SK-N-DZ (cell line): ENCODE results near the gene C10orf143.
"Not testable (repeated sequence)": the region's sequence is repeated elsewhere in the genome, so short reads cannot be mapped to it uniquely, and the experiment has no call there.

Source experiments
- DNase-seq: peaks from one replicate; pipeline ENCODE4 v3.0.0-alpha.2; 2015; ENCODE audit warnings: low spot score

Gene C10orf143

DNA sequence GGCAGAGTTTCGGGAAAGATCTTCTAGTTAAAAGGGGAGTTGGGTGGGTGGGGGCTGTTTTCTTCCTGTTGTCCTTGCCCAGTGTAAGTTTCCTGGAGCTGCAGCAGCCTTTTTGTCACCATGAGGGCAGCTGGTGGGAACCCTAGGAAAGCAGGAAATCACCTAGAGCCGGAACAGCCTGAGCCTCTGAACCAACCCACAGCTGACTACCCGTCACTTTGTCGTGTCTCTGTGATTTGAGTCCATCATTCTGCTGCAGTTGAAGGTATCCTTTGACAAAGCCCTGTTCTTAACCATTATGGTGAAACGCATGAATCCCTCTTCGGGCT is 1.2 kb upstream of the C10orf143 start:
- no peak for DNase-seq

DNA sequence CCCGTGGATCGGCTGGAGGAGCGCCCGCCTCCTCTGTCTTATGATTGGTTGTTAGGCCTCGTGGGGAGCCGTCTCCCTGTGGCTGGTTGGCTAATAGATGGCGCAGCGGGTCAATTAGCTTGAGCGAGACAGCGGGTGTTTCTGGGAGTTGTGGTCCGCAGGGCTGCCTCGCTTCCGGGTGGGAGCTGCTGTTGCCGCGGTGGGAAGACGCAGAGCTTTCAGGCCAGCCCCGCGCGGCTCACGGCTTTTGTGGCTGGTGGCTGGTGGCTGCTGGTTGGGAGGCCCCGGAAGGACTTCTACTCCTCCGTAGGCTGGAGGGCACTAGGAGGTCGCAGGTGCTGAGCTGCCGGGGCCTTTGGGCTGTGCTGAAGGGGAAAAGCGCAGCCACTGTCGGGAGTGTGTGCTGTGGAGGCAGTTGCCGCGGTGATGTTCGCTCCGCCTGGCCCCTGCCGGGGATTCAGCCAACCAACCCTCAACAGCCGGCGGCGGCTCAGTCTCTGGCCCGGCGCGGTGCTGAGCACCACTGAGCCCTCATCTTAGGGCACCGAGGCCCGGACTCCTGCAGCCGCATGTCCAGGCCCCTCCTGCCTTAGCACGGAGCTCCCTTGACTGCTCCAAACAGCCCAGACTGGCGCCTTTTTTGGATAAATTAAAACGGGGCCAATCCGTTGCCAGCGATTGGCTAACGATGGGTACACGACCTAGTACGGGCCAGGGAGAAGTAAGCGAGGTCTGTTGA is 652 bp upstream of the C10orf143 start:
- peak; percentile 99 for DNase-seq

DNA sequence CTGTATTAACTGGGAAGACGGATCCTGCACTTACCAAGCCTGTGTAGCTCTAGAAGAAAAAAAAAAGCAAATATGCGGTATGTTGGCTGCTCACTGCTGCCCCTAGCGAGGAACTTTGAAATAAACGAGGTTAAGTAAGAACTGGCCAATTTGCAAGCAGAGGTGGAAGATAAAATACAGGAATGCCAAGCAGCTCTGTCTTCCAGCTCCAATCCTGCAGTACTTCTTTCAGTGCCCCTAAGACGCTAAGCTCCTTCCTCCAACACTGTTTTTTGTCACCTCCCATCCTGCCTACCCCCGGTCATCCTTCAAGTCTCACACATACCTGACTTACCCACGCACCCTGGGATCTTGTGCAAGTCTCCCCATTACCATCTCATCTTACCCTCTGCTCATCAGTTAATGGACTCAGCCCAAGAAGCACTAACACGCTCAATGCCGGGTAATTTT is 809 bp downstream of the C10orf143 start:
- peak; percentile 86 for DNase-seq

DNA sequence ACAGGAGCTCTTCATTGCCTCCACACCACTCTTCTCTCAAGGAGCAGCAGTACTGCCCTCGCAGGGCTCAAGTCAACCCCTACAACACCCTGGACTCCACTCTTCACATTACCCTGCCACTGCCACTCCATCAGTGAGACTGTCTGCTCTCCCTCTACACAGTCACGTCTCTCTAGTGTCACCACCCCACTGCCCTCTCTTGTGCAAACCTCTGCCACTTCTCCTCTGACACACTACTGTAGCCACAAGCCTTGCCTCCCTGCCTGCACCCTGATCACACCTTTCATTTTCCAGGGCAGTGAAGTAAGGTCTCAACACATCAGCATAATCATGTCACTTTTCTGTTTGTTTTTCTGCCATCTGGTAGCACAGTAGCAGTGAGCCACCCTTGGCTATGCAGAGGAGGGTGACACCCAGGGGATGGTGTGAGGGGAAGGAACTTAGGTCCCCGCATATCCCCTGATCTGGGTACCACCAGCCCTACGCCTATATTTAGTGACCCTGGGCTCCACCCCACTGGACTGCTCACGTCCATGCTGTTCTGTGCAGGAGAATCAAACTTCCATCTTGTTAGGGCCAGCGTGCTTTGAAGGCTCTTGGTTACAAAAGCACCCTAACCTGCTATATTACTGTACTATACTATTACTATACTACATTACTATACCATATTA is 1.6 kb downstream of the C10orf143 start:
- no peak for DNase-seq

- DNase-seq = not testable (repeated sequence)
Observed at GRCh38 chr10:130108146-130108545, 2.5 kb downstream of the C10orf143 start.

- no peak for DNase-seq
Observed at GRCh38 chr10:130105724-130106123, 4.9 kb downstream of the C10orf143 start.

- no peak for DNase-seq
Observed at GRCh38 chr10:130099344-130099743, 11.3 kb downstream of the C10orf143 start.

- not testable (repeated sequence) for DNase-seq
Observed at GRCh38 chr10:130090565-130090964, 20.1 kb downstream of the C10orf143 start.

- DNase-seq = no peak
Observed at GRCh38 chr10:130080461-130080814, 30.2 kb downstream of the C10orf143 start.

- DNase-seq = no peak
Observed at GRCh38 chr10:130079614-130080460, 30.8 kb downstream of the C10orf143 start.

GRCh38 chr10:130078120-130078519 is 32.5 kb downstream of the C10orf143 start:
- no peak for DNase-seq

DNA sequence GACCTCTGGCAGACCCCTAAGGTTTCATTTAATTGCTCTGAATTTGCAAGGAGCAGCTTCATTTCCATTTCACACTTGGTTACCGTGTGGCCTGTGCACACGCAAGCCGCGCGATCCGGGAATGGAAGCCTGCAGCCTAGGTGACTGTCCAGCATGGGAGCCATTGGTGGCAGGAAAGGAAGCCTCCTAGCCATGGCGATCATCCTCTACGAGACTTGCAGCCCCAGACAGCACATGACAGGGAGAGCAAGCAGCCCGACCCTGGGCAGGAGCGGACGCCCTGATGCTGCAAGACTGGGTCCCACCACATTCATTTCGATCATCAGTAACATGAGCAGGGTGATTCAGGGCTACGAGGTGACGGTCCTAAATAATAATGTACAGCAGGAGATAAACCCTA is 33.9 kb downstream of the C10orf143 start:
- no peak for DNase-seq

DNA sequence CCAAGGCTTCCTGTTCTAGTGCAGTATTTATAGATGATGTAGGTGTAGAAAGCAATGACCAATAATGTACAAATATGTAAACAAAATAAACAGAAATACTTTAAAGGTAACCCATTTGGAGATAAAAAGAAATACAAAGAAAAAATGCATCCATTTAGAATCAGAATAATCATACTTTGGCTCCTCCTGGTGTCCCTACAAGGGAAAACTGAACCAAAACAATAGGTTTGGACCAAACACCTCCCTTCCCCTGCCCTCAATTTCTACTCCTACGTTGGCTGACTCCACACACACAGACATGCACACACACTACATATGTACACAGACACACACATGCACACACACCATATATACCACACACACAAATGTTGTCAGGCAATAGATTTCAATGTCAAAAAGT is 36.0 kb downstream of the C10orf143 start:
- no peak for DNase-seq

- DNase-seq = no peak
Observed at GRCh38 chr10:130073912-130074311, 36.7 kb downstream of the C10orf143 start.

GRCh38 chr10:130072247-130072646 is 38.4 kb downstream of the C10orf143 start:
- DNase-seq = no peak

- no peak for DNase-seq
Observed at GRCh38 chr10:130067893-130068292, 42.7 kb downstream of the C10orf143 start.

- DNase-seq = no peak
Observed at GRCh38 chr10:130066743-130067142, 43.9 kb downstream of the C10orf143 start.

- no peak for DNase-seq
Observed at GRCh38 chr10:130065251-130065650, 45.4 kb downstream of the C10orf143 start.

GRCh38 chr10:130064783-130065182 is 45.8 kb downstream of the C10orf143 start:
- DNase-seq = no peak

DNA sequence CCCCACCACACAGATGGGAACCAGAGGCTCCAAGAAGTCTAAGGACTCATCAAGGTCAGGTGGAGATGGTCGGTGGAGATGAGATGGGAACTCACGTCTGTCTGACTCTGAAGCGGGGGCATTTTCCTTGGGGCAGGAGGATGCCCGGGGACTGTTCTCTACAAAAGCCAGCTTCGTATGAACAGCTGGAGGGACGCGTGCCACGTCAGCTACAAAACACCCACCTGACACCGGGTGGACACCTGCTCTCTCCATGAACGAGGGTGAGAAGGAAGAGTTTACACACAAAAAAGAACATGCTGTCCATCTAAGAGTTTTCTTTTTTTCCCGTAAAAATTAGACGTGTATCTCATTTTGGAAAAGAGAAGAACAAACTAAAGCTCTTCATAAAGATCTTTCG is 47.7 kb downstream of the C10orf143 start:
- DNase-seq = no peak

- no peak for DNase-seq
Observed at GRCh38 chr10:130062201-130062600, 48.4 kb downstream of the C10orf143 start.

GRCh38 chr10:130061760-130062159 is 48.9 kb downstream of the C10orf143 start:
- no peak for DNase-seq
